HUES6 (cell line): ENCODE measurements around the gene SLITRK6.
A peak's percentile ranks its signal among the peaks of the same experiment; 100 is the strongest.
"Not testable (repeated sequence)": the region's sequence is repeated elsewhere in the genome, so short reads cannot be mapped to it uniquely, and the experiment has no call there.

Source experiments
- H3K27ac ChIP-seq: 2 replicates; pipeline ENCODE4 v1.7.0; 2013; ENCODE audit warnings: low read depth, mild to moderate bottlenecking, low read length, inconsistent platforms
- H3K27me3 ChIP-seq: 2 replicates; pipeline ENCODE4 v1.6.1; 2013; ENCODE audit warnings: low read length; ENCODE audit not compliant: control insufficient read depth, insufficient read depth
- H3K36me3 ChIP-seq: 2 replicates; pipeline ENCODE4 v1.6.1; 2013; ENCODE audit warnings: low read length; ENCODE audit not compliant: control insufficient read depth, insufficient read depth
- H3K4me1 ChIP-seq: 2 replicates; pipeline ENCODE4 v1.6.1; 2013; ENCODE audit warnings: low read length; ENCODE audit not compliant: control insufficient read depth, insufficient read depth
- H3K4me3 ChIP-seq: 2 replicates; pipeline ENCODE4 v1.5.1; 2013; ENCODE audit warnings: low read depth, low read length
- H3K9ac ChIP-seq: one replicate; pipeline ENCODE4 v1.6.1; 2013; ENCODE audit warnings: mild to moderate bottlenecking, low read length
- H3K9me3 ChIP-seq: 2 replicates; pipeline ENCODE4 v1.6.1; 2013; ENCODE audit warnings: low read depth, low read length; ENCODE audit not compliant: control insufficient read depth, insufficient read depth

The SLITRK6 gene

DNA sequence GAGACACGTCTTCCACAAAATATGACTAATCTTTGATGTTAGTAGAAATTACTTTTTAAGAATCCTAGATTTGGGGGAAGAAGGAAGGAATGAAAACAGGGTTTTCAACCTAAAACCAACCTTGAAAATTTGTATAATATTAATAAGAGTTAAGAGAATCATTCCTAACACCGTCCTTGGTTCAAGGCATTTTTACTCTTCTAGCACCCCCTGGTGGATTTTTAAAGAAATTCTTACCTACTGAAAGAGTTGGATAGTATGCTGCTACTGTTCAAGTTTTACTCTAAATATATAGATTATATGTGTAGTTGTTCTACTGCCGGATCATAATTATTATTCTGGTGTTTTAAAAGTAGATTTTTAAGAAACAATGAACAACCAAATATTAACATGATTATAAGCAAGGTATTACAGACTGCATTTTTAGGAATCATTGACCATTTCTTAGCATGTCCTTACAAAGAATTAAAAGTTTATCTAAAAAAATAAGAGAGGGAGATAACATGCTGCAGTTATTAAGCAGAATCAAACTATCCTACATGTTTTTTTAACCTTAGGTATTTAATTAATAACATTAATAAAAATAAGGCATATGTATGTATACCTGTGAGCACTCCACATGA is 7.4 kb upstream of the SLITRK6 start:
- Histone ChIP-seq H3K4me1 (no peaks in the 10 kb centered on the region), H3K27ac (no peak overlapping the region), H3K36me3 (no peaks in the 10 kb centered on the region), H3K9me3 (no peaks in the 10 kb centered on the region), H3K4me3 (no peak overlapping the region), H3K9ac (no peak overlapping the region), H3K27me3 (no peaks in the 10 kb centered on the region)

DNA sequence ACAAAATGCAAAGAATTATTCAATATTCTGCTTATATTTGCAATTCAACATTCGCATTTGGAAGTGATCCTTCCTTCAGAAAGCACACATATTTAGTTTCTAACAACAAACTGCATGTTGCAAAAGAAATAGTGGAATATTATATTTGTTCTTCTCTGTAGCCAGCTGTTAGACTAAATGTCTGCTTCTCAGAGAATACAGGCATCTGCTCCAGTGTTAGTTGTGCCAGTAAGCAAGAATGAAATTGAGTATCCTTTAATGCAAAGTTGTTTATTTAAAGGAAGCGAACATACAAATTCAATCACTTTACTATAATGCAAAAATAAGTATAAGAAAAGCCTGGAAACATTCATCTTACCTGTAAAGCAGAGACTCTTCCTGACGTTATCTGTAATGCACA is 663 bp downstream of the SLITRK6 start:
- no peaks in the 10 kb centered on the region for H3K9me3 ChIP-seq
- peak overlapping the region; percentile 20; the same call in 1 of the 2 replicates for H3K4me3 ChIP-seq
- H3K9ac ChIP-seq, result no peak overlapping the region
- no peaks in the 10 kb centered on the region for H3K27me3 ChIP-seq
- peaks cover 14% of the 10 kb centered on the region for H3K4me1 ChIP-seq
- no peaks in the 10 kb centered on the region for H3K36me3 ChIP-seq
- no peak overlapping the region for H3K27ac ChIP-seq

DNA sequence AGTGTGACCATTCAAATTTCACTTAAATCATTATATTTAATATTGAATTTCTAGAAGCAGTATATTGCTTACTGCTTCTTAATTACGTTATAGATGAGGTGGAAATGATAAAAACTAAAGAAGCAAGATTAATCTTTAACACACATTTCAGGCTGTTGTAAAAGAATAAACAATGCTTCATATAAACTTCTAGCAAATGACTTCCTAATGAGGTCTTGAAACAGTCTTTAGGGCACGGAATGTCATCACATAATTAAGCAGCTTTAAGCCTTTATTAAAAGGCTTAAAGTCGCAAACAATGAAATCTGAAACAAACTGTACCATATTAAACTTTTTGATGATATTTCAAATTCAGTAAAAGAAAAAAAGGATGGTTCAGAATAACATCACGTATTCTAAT is 1.9 kb downstream of the SLITRK6 start:
- no peak overlapping the region for H3K4me3 ChIP-seq
- no peaks in the 10 kb centered on the region for H3K9me3 ChIP-seq
- peaks cover 14% of the 10 kb centered on the region for H3K4me1 ChIP-seq
- no peaks in the 10 kb centered on the region for H3K36me3 ChIP-seq
- H3K27me3 ChIP-seq, result no peaks in the 10 kb centered on the region
- H3K9ac ChIP-seq, result no peak overlapping the region
- no peak overlapping the region for H3K27ac ChIP-seq

DNA sequence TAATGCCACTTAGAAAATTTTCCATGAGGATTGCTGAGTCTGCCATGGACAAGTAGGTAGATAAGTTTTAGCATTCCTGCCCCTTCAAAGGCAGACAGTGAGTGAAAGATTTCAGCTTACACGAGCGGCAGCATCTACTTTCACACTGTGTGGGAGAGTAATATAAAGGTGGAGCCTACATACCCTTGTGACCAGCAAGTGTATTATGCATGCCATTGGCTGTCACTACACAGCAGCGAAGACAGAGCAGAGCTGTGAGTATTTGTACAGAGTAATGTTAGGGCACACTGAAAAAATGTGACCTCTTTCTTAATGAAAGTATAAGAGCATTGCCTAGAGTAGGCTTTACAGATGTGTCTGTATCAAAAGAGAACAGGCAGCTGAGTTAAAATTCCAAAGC is 14.0 kb downstream of the SLITRK6 start:
- no peaks in the 10 kb centered on the region for H3K36me3 ChIP-seq
- no peaks in the 10 kb centered on the region for H3K9me3 ChIP-seq
- H3K4me1 ChIP-seq, result no peaks in the 10 kb centered on the region
- H3K27me3 ChIP-seq, result no peaks in the 10 kb centered on the region
- no peak overlapping the region for H3K4me3 ChIP-seq
- no peak overlapping the region for H3K27ac ChIP-seq
- no peak overlapping the region for H3K9ac ChIP-seq

DNA sequence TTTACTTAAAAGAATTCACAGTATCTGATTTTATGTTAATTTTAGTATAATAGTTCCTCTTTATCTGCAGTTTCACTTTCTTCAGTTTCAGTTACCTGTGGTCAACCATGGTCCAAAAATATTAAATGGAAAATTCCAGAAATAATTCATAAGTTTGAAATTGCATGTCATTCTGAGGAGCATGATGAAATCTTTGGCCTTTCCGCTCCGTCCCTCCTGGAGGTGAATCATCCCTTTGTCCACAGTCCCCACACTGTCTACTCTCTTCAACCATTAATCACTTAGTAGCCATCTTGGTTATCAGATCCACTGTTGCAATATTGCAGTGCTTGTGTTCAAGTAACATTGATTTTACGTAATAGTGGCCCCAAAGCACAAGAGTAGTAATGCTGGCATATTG is 26.9 kb downstream of the SLITRK6 start:
- Histone ChIP-seq H3K9ac (no peak overlapping the region), H3K9me3 (peaks cover 5% of the 10 kb centered on the region; the same call in 1 of the 2 replicates), H3K27me3 (no peaks in the 10 kb centered on the region), H3K4me3 (no peak overlapping the region), H3K4me1 (no peaks in the 10 kb centered on the region), H3K36me3 (no peaks in the 10 kb centered on the region), H3K27ac (no peak overlapping the region)

DNA sequence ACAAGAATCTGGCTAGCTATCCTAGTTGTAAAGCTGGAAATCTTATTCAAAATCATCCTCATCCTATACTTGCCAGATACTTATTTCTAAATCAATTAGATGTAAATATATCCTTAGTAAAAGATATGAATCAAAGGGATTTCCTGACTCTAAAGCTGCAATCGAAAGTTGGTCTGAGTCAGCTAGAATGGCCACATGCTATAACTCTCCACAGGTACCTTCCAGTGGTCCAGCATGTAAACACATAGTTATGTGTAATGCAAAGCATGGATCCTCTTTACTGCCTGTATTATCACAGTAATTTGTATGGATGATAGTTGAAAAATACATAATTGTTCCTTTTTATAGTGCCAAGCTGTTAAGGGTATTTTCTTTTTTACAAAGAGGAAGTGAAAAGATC is 27.4 kb downstream of the SLITRK6 start:
- no peaks in the 10 kb centered on the region for H3K36me3 ChIP-seq
- H3K9ac ChIP-seq, result no peak overlapping the region
- H3K9me3 ChIP-seq, result peaks cover 5% of the 10 kb centered on the region; the same call in 1 of the 2 replicates
- no peak overlapping the region for H3K4me3 ChIP-seq
- no peaks in the 10 kb centered on the region for H3K4me1 ChIP-seq
- H3K27ac ChIP-seq, result no peak overlapping the region
- H3K27me3 ChIP-seq, result no peaks in the 10 kb centered on the region

DNA sequence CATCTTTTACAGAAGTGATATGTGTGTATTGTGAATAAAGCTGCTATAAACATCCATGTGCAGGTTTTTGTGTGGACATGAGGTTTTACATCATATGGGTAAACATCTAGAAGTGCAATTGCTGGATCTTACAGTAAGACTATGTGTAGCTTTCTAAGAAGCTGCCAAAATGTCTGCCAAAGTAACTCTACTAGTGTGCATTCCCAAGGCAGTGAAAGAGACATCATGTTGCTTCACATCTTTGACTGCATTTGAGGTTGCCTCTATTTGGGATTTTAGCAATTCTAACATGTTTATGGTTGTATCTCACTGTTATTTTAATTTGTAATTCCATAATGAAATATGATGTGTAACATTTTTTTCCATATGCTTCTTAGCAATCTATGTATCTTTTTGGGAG is 30.3 kb downstream of the SLITRK6 start:
- no peak overlapping the region for H3K27ac ChIP-seq
- H3K36me3 ChIP-seq, result no peaks in the 10 kb centered on the region
- no peaks in the 10 kb centered on the region for H3K27me3 ChIP-seq
- H3K4me3 ChIP-seq, result no peak overlapping the region
- H3K9ac ChIP-seq, result no peak overlapping the region
- no peaks in the 10 kb centered on the region for H3K4me1 ChIP-seq
- peaks cover under 1% of the 10 kb centered on the region; the same call in 1 of the 2 replicates for H3K9me3 ChIP-seq

DNA sequence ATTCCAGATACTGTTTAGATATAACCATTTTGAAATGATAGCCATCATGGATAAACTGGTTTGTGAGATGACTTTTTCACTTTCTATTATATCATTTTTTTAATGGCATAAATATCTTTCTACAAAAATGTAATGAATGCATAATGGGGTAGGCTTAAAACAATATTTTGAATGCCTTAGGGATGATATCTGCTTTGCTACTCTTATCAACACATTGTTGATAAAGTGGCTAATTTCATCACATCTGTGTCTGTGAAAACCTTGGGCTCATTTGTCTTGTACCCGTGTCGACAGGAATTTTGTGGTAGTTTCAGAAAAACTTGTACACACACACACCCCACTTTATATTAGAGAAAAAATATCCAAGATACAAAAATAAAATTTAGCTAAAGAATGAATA is 44.1 kb downstream of the SLITRK6 start:
- Histone ChIP-seq H3K36me3 (no peaks in the 10 kb centered on the region), H3K27ac (no peak overlapping the region), H3K9me3 (no peaks in the 10 kb centered on the region)

DNA sequence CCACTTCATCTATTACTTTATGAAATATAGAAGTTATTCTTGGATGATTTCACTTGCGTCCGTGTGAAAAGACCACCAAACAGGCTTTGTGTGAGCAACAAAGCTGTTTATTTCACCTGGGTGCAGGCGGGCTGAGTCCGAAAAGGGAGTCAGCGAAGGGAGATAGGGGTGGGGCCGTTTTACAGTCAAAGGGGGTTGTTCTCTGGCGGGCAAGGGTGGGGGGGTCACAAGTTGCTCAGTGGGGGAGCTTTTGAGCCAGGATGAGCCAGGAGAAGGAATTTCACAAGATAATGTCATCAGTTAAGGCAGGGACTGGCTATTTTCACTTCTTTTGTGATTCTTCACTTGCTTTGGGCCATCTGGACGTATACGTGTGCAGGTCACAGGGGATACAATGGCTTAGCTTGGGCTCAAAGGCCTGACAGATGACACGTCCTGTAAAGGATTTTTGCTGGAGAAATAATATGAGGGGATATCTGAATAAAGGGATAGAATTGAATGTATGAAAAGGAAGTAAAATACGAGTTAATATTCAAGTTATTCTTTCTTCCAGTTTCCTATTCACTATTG is 55.9 kb downstream of the SLITRK6 start:
- Histone ChIP-seq H3K4me1 (peaks cover 24% of the 10 kb centered on the region), H3K9ac (peak overlapping the region; percentile 7)
- not testable (repeated sequence) for H3K27me3 ChIP-seq, H3K27ac ChIP-seq, H3K4me3 ChIP-seq, H3K9me3 ChIP-seq, H3K36me3 ChIP-seq

More for the DNA sequence above, 44.1 kb downstream of the SLITRK6 start:
- Histone ChIP-seq H3K27me3 (no peaks in the 10 kb centered on the region), H3K4me3 (no peak overlapping the region), H3K9ac (no peak overlapping the region), H3K4me1 (no peaks in the 10 kb centered on the region)
